ENCODE measurements around the gene GTPBP10.

The GTPBP10 gene

DNA sequence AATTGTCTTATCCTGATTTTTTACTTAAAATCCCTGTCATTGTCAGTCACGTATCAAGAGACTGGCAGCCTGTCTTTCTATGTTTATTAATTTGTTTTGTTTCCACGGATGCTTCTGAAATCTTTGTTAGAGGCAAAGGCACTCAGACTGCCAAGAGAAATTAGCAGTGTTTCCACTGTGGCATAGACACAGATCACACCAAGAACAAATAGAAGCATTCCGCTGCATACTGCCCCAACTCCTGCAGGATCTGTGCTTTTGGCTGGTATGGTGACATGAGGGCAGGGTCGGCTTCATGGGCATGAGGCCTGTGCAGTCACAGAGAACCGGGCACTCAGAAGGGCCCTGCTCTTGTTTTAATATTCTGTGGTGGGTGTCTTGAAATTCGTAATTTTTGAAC, 75.1 kb downstream of the GTPBP10 start:
- H3K4me3 ChIP-seq (ENCODE audit: low read depth, low read length) = no peak overlapping the region
- TF ChIP-seq, protein P1, sequence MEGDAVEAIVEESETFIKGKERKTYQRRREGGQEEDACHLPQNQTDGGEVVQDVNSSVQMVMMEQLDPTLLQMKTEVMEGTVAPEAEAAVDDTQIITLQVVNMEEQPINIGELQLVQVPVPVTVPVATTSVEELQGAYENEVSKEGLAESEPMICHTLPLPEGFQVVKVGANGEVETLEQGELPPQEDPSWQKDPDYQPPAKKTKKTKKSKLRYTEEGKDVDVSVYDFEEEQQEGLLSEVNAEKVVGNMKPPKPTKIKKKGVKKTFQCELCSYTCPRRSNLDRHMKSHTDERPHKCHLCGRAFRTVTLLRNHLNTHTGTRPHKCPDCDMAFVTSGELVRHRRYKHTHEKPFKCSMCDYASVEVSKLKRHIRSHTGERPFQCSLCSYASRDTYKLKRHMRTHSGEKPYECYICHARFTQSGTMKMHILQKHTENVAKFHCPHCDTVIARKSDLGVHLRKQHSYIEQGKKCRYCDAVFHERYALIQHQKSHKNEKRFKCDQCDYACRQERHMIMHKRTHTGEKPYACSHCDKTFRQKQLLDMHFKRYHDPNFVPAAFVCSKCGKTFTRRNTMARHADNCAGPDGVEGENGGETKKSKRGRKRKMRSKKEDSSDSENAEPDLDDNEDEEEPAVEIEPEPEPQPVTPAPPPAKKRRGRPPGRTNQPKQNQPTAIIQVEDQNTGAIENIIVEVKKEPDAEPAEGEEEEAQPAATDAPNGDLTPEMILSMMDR (IDR thresholded peaks at IDR 0.05; ENCODE audit: low read depth, low read length) = no peak
- in situ Hi-C loops (cut with HindIII; ENCODE audit: low sequenced_read_pairs) = no loop called here
- no peak for DNase-seq (ENCODE audit: low read depth, low spot score)

GRCh38 chr7:90424720-90425119, 78.2 kb downstream of the GTPBP10 start:
- TF ChIP-seq, protein P1 (IDR thresholded peaks at IDR 0.05; ENCODE audit: low read depth, low read length) = no peak
- no peak overlapping the region for H3K4me3 ChIP-seq (ENCODE audit: low read depth, low read length)
- in situ Hi-C loops (cut with HindIII; ENCODE audit: low sequenced_read_pairs) = no loop called here
- DNase-seq (ENCODE audit: low read depth, low spot score) = no peak

- in situ Hi-C loops (cut with HindIII; ENCODE audit: low sequenced_read_pairs) = no loop called here
- DNase-seq (ENCODE audit: low read depth, low spot score) = no peak
Measured at GRCh38 chr7:90425376-90425775, 78.9 kb downstream of the GTPBP10 start.

GRCh38 chr7:90430614-90431460, 84.3 kb downstream of the GTPBP10 start:
- DNase-seq (ENCODE audit: low read depth, low spot score) = no peak
- no peak overlapping the region for H3K4me3 ChIP-seq (ENCODE audit: low read depth, low read length)
- TF ChIP-seq, protein P1 (IDR thresholded peaks at IDR 0.05; ENCODE audit: low read depth, low read length) = no peak
- in situ Hi-C loops (cut with HindIII; ENCODE audit: low sequenced_read_pairs) = no loop called here

More at GRCh38 chr7:90425376-90425775, 78.9 kb downstream of the GTPBP10 start:
- no peak overlapping the region for H3K4me3 ChIP-seq (ENCODE audit: low read depth, low read length)
- TF ChIP-seq, protein P1 (IDR thresholded peaks at IDR 0.05; ENCODE audit: low read depth, low read length) = no peak

DNA sequence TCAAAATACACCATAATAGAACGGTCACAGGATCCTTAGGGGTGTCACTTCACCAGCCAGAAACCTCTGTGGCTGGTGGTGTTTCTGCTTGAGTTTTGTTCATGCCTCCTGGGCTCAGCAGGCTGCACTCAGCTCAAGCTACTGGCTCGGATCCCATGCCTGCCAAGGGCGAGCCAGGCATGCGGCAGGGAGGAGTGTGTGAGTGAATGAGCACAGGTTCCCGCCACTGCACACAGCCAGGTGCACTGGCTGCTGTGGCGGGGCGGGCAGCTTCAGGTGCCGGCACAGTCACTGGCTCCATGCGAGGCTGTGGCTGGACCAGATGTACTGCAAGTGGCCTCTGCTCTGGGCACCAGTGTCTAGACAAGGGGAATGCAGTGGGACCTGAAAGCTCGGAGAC, 86.2 kb downstream of the GTPBP10 start:
- TF ChIP-seq, protein P1 (IDR thresholded peaks at IDR 0.05; ENCODE audit: low read depth, low read length) = no peak
- no peak for DNase-seq (ENCODE audit: low read depth, low spot score)
- no peak overlapping the region for H3K4me3 ChIP-seq (ENCODE audit: low read depth, low read length)
- in situ Hi-C loops (cut with HindIII; ENCODE audit: low sequenced_read_pairs) = no loop called here

- DNase-seq (ENCODE audit: low read depth, low spot score) = no peak
- H3K4me3 ChIP-seq (ENCODE audit: low read depth, low read length) = no peak overlapping the region
- TF ChIP-seq, protein P1 (IDR thresholded peaks at IDR 0.05; ENCODE audit: low read depth, low read length) = no peak
- in situ Hi-C loops (cut with HindIII; ENCODE audit: low sequenced_read_pairs) = no loop called here
Measured at GRCh38 chr7:90433221-90433620, 86.7 kb downstream of the GTPBP10 start.
